Measurements from ENCODE around the gene CABCOCO1.

CABCOCO1 gene

DNA sequence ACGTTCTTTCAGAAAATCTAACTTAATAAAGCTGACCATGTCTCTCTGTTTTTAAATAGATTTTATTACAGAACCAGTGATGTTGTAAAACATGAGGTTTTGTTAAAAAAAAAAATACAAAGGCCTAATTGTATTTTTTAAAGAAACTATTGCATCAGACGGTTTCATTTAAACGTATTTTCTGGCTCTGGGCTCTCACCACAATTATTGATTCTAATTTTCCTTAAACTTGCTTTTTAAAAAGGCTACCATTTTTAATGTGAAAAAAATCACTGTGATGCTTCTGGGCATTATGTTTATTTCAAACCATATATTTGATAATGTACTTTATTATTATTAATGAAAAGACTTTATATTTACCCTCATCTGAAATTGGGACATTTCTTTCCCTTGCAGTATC lies 94.3 kb downstream of the CABCOCO1 start:
- DNase-seq (ENCODE audit: low spot score), result no peak

DNA sequence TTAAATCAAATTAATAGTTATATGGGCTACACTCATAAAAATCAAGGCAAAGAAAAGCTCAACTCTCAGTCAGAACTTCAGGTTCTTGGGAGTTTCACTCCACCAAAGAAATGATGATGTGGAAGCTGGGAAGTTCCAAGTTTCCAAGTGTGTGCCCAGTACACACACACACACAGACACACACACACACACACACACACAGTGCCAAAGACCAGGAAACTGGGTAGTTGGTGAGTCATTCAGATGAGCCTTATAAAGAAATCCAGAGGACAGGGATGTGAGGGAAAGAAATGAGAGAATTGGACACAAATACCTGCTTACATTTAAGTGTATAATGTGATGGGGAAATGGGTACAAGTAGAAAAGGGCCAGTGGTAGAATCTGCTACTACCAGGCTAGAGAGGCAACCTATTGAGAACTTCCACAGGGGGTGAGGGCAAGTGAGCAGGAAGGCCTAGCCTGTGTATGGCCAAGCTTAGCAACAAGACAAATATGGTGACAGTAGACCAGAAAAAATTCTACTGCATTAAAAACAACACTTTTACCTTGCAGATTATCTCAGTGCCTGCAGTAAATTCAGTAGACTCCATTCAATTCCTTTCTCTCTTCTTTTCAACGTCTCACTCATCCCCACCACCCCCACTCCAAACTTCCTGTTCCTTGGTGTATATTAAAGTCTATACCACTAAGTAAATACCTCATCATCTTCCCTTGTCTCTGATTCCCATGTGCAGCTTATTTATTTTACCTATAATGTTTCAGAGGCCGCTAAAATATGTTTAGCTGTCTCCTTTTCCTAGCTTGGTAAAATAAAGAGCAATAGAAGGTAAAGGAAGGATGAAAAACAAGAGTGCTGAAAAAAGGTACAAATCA lies 95.0 kb downstream of the CABCOCO1 start:
- peak; percentile 18 for DNase-seq (ENCODE audit: low spot score)

DNA sequence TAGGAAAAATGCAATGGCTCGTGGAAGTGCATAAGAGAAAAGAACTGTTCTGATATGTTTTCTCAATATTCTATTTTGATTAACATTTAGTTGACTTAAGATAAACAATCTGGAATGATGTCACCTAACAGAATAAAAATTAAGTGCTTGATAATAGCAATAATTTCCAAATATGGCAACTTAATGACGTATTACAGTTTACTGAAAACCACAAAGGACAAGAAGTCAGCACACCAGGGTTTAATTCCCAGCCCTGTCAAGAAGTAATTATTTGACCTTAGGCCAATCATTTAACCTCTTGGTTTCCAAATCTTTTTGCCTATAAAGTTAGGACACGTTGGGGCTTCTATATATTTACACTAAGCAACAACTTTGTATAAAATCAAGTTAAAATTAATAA lies 95.7 kb downstream of the CABCOCO1 start:
- DNase-seq (ENCODE audit: low spot score), result no peak

DNA sequence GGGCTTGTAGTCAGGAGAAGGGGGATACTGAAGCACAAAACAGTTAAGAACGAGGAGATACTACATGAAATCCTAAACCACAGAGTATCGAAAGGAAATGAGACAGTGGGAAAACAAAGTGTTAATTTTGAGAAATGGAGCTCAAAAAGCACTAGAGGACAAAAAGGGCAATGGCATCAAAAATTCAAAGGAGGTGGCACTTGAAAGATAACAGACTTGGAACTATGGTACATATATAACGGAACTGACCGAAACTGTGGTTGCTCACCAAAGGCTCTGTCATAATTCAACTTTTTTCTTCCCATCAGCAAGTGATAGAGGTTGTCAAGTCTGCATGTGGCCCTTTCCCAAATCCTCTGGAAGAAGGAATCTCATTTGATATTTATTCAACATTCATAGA lies 97.0 kb downstream of the CABCOCO1 start:
- no peak for DNase-seq (ENCODE audit: low spot score)

DNA sequence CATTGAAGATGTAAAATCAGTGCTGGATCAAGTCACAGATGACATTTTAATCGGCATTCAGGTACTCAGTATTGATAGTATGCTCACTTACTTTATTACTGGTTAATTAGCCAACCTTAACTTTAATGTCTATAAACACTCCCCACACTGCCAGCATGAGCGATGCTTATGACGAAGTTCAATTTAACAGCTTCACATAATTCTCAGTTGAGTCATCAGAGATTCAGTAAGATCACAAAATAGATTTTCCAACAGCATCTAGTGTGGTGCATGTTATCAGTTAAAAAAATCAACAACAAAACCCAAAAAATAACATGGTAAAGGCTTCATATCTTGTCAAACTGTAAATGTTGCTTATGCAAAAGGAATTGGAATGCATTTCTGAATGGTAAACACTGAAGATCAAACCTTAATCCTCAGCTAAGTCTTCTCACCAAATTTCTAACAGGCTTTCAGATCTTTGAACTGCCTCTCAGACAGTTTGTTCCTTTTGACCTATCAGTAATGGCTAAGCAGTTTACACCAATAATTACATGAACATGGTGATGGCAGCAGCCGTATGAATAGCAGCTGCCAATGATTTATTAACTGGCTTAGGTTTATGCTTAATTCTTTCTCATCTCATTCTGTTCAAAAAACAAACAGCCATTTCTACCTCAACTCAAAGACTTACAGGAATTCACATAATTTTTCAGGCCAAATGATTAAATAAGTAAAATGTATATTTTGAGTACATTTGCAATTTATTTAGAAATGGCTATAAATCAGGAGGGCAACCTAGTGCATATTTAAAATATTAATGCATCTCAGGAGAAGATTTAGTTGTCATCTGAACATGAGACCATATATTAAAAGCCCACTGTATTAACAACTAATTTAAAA lies 98.5 kb downstream of the CABCOCO1 start:
- peak; percentile 49 for DNase-seq (ENCODE audit: low spot score)

DNA sequence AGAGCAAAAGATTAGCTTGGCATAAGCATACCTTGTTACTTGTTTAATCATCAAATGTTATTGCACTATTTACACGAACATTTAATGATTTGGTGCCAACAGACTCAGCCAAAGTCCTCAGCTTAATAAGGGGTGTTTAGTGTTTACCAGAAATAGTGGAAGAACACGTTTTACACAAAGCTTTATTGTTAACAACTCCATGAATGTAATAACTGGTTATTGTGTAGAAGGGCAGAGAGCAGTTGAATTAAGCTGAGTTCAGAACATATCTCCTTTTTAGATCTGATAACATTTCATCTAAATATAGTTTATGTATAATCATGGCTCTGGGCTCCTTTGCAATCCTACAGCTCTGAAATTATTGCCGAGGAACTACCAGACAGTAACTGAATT lies 99.1 kb downstream of the CABCOCO1 start:
- DNase-seq (ENCODE audit: low spot score), result no peak

DNA sequence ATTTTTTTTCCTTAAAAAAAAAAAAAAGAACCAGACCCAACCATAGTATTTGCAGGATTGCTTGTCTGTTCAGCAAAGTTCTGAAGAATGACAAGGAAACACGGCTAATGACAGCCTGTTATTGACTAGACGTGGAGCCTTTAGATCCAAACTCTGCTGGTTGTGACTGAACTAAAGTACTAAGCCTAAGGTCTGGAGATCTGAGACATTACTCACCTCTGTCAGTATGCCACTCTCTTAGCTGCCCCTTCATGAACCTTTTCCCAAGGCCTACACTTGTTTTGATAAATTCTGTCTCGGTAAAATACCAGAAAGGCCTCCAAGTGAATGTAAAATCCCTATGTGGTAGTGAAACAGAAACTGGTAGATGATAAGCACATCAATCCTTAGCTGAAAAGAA lies 101.0 kb downstream of the CABCOCO1 start:
- DNase-seq (ENCODE audit: low spot score), result no peak

DNA sequence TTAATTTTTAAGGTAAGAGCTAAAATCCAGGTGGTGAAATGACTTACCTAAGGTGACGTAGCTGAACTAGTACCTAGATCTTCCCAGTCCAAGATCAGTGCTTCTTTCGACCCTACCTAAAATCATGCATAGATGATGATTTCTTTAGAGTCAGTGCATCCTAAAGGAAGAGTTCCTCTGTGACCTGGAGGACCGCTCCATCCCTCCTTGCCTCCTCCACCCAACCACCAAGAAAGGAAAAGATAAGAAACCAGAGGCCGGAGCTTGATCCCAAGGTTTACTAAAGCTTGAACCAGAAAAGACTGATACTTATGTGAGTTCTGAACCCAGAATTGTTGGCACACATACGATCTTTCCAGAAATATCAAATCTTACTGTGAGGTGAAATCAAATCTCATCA lies 101.8 kb downstream of the CABCOCO1 start:
- DNase-seq (ENCODE audit: low spot score), result no peak

DNA sequence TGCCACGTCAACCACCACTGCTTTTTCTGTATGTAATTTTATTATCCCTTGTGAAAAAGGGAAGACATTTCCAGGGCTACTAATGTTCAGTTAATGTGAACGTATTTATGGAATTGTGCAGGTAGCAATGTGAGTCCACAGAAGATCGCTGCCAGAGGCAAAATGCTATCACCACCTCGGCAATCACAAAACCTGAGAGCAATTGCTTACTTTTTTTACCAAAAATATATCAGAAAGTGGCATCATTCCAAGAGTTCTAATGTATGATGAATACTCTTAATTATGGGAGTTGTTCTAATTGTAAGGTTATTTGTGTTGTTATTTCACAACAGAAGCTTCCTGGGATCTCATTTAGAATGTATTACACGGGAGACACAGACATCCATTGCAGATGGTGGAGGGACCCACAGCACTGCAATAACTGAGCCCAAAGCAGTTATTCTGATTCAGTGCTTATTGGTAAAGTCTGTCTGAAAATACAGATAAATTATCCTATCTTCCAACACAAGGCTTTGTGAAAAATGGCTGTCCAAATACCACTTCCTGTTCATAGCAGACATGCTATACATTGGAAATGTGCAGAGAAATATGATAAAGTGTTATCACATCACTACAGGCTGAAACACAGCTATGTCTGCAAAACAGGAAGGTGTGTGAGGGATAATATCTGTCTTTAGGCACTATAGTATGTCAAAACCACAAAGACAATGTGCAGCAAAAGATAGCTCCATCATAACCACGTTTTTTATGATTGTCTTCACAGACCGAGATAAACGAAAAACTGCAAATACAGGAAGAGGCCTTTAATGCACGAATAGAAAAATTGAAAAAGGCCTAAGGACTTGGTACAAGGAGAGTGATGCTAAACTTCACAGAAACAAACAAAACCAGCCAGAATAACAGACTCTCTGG lies 102.7 kb downstream of the CABCOCO1 start:
- no peak for DNase-seq (ENCODE audit: low spot score)

DNA sequence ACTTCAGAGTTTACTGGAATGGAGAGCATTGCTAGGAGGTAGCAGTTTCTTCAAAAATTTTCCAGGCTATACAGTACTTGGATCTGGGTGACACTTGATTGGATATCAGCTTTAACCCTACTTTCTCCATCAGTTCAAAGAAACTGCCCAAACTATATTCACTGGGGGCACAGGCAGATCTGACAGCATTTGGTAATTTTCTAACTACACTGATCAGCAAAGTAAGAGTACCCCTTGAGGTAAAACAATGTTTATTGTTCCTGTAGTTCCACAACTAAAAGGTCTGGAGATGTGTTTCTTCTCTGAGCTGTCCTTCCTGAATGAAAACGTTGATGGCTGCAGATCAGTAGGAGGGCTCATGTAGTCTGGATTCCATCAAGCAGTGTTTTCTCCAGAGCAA lies 104.2 kb downstream of the CABCOCO1 start:
- DNase-seq (ENCODE audit: low spot score), result no peak

DNA sequence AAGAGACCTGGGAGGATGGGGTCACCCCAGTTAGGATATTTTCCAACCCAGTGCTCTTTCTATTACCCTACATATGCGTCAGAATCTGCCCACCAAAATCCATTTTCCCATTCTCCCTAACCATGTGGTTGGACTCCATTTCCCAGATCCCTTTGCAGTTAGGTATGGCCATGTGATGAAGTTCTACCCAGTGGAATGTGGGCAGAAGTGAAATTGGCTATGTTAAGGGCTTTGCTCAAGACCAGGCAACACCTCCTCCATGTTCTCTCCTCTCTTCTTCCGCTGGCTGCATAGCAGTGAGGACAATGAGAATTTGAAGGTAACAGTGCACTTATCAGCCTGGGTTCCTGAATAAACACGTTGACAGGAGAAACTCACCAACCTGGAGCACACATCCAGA lies 111.3 kb downstream of the CABCOCO1 start:
- no peak for DNase-seq (ENCODE audit: low spot score)

DNA sequence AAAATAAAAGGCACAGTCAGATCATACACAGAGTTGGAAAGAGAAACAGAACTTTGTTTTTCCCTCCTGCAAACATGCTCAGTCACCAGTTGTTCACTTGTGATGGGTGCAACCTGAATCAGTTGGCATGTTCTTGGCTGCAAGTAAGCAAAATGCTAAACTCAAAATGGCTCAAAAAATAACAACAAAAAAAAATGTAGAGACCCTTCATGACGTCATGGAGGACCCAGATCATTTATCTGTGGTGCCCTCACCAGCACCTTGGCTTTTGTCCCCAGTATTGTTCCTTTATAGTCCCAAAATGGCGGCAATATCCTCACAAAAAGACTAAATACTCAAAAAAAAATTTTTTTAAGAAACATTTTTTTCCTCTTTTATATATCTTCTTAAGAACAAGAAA lies 112.4 kb downstream of the CABCOCO1 start:
- no peak for DNase-seq (ENCODE audit: low spot score)

DNA sequence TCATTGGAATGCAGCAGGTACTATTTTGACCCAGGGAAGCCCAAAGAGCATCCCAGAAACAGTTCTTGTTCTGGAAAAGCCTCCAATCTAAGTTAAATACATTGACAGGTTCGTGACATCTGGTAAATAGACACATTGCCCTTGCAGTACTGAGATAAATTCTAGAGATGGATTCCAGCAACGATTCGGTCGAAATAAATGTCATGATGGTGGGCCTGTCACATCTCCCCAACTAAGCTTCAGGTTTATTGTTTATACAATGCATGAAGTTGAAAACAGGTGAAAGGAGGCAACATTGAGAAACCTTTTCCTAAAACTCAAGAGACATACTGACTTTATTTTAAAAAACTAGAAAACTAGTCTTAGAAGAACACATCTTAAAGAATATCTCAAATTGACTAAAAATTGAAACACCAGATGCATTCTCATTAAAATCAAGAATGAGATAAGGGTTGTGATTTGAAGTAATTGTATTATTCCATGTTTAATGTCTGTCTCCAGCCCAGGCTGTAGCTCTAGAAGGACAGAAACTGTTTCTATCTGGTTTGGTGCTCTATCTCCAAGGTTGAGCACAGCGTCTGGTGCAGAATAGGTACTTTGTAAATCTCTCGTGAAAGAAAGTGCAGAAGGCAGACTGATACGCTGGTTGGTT lies 114.0 kb downstream of the CABCOCO1 start:
- DNase-seq (ENCODE audit: low spot score), result no peak

DNA sequence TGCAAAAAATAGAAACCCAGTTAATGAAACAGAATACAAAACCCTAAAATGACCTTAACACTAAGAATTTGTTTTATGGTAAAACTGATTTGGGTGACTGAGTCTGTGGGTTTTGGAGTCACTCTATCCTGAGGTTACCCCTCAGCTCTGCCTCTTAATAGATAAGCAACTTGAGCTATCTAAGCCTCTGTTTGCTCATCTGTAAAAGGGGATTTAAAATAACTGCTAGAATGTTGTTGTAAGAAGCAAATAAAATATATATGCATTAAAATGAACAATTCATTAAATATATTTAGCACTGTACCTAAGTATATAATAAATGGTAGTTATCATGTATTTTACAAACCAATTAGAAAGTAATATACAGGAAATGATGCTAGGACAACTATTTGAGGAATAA lies 115.4 kb downstream of the CABCOCO1 start:
- no peak for DNase-seq (ENCODE audit: low spot score)

DNA sequence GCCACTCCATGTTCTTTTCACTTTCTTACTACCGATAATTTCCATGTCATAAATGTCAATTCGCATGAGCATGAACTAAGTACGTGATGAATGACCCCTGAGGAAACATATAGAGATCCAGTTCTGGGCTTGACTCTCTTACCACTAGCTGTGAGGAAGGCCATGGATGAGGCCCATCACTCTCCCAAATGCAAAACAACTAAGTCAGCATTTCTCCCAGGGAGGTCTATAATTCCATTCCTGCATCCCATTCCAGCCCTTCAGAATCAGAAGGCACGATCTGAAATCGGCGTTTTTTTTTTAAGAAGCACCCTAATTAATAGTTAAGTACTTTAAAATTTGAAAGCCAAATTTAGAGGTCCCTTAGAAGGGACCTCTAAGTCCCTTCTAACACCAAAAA lies 116.5 kb downstream of the CABCOCO1 start:
- DNase-seq (ENCODE audit: low spot score), result no peak

DNA sequence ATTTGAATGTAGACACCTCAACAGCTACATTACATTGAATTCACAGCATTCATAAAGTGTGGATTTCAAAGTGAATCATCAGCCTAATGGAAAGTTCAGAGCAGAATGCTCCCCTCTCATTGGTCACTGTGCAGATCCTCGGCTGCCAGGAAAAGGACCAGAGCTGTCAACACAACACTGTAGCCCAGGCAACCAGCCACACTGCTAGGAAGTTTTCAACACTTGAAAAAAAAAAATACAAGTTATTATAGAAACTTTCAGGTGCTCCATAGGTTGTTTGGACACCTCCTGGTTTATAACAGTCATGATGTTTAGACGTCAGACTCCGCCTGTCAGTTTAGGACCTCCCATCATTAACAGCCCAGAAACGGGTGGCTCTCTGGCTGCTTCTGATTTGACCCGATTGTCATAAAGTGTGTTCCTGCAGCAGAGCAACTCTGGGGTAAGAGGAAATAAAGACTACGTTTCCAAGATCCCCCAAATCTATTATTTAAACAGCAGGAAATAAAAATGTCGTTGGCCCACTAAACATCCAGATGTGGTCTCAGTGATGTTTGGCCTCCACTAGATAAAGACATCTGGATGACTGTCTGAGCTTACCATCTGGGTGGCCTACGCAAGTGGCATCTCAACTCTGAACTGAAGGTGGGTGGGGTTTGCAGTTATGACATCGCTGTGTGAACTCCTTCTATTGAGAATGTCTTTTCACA lies 117.4 kb downstream of the CABCOCO1 start:
- peak; percentile 82 for DNase-seq (ENCODE audit: low spot score)

DNA sequence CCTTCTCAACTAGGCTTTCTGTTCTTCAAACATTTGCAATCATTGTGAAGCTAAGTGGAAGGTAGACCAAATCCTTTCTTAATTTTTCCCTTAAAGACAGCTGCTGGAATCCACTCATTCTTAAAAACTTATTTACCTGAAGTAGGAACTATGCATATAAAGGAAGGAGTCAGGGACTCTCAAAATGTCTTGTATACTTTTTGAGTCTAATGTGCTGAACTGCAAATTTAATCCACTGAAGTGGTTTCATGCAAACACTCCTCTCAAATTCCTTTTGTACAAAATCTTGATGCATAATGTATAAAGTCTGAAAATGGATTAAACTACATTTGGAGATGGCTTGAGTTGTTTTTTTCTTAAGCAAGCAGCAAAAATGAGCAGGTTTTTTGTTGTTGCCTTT lies 118.0 kb downstream of the CABCOCO1 start:
- no peak for DNase-seq (ENCODE audit: low spot score)

DNA sequence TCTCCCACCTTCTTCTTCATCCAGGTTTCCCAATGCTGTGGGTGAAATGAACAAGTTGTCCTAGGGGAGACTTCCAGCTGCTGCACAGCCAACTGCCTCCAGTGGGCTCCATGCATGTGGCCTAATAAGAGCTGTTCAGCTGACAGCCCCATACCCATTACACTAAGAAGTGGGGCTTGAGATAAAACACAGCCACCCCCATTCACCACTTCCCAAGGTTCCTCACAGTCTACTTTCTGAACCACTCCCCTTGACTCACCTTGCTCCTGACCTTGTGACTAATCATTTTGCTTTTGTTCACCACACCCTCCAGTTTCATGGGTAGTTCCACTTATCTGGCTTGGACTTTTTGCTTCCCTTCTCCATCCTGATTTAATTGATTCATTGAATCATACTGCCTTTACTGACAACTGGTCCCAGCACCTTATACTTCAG lies 119.3 kb downstream of the CABCOCO1 start:
- DNase-seq (ENCODE audit: low spot score), result no peak

DNA sequence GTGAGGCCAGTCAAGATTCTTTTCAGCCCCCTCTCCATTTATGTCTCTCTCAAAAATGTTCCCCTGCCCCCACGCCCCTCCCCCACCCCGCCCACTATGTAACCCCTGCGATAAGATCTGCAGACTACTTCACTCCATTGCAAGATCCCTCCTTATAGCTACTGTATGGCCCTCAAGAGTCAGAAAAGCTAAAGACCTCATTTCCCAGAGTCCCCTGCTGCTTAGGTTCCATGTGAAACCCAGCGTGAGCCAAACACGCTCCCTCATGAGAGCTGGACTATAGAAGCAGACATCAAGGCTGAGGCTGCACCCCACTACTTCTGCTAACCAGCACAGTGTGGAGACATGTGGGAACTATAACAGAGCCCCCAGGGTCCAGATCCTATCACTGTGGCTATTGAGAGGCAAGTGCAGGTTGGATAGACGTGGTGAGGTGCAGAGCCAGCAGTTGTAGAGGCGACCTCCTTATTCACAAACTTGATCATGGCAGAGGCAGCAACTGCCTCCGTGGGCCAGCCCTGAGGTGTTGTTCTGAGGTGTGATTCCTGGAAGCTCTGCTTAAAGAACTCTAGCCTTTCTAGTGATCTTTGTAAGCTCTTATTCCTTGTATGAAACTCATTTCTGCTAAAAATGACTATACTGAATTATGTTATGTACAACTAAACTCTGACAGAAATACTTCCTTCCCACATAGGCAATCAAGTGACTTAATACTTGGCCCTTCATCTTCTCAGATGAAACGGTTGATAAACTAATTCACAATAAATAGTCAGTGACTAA lies 121.8 kb downstream of the CABCOCO1 start:
- DNase-seq (ENCODE audit: low spot score), result no peak

DNA sequence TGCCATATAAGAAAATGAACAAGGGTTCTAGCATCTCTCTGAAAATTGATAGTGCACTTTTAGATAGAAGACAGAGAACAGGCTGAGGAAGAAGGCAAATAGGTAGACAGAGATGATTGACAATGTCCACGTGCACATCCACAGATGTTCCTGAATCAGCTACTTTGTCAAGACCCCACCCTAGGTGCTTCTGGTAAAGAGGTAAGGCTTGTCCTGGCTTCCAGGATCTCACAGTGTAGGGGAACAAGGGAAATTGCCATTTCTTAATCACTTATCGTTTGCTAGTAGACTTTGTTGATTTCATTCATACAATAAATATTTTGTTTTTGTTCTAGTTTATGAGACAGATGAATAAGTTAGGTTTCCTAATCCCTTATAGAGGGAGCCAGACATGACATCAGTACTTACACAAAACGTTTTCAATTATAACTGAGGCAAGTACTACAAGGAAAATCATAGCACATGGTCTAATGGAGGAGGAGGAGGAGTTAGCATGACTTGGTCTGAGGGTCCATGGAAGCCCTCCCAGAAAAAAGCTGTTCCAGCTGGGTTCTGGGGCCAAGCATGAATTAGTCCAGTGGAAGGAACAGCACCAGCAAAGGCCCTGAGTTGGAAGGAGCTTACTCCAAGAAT lies 122.9 kb downstream of the CABCOCO1 start:
- DNase-seq (ENCODE audit: low spot score), result no peak
